ENCODE results near the gene ENKD1. TPM values are rescaled to one million over a fixed set of nuclear protein-coding genes. Genes with fewer than 3 reads are reported as not detected.

Gene ENKD1
- total RNA-seq, 3 donors from 2014 or later (not counting 1 experiment from before 2014, with no cell fraction given) = 3.4 to 4.2 (median 3.7) TPM

DNA sequence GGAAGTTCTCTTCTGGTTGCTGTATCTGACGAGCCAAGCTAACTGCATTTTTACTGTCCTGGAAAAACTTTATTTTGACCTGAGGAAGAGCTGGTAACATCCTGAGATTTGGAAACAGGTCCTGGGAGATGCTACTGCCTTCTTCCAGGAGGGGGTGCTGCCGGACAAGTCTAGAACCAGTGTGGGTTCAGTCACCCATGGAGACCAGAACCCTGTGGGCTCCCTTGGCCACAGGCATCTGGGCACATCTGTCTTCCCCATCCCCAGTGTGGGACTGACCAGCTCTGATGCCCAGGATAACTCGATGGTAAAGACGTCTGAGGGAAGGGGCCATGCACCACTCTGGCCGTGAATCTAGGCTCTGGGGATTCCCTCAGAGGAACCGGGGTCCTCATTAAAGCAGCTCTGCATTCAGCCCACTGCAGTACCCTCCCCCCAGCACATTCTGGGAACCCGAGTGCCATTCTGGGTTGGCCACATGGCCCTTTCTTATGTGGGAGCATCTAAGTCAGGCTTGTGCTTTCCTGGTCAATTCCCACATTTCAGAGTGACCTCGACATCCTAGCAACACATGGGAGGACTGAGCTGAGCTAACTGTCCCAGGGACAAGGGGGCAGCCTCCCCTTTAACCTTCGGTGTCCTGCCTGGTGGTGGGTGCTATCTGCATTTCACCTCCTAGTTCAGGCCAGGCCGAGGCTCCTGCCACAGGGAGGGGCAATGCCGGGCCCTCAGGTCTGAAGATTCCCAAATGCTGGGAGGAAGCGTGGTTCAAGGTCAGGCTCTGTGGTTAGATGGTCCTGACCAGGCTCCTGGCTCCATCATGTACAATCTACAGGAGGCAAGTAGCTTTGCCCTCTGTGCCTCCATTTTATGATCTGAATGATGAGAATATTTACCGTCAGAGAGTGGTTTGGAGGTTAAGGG is 6.5 kb upstream of the ENKD1 start:
- H3K27me3 ChIP-seq (ENCODE audit: control insufficient read depth, insufficient read depth, low read length) = no peaks in the 10 kb centered on the region
- Mint-ChIP-seq H3K4me3 (no peak overlapping the region), H3K4me1 (peaks cover 0 to 7% of the 10 kb centered on the region in 2 donors), H3K27me3 (ENCODE audit: low read depth in 2 of 2) (no peaks in the 10 kb centered on the region), H3K27ac (no peak overlapping the region), H3K9me3 (no peaks in the 10 kb centered on the region), H3K36me3 (no peaks in the 10 kb centered on the region)
- peak in 1 of 2 donors; percentile 69 for DNase-seq
- H3K36me3 ChIP-seq (ENCODE audit: control insufficient read depth, insufficient read depth, low read length) = no peaks in the 10 kb centered on the region
- H3K4me3 ChIP-seq (ENCODE audit: low read length) = no peak overlapping the region
- TF ChIP-seq, protein P1, sequence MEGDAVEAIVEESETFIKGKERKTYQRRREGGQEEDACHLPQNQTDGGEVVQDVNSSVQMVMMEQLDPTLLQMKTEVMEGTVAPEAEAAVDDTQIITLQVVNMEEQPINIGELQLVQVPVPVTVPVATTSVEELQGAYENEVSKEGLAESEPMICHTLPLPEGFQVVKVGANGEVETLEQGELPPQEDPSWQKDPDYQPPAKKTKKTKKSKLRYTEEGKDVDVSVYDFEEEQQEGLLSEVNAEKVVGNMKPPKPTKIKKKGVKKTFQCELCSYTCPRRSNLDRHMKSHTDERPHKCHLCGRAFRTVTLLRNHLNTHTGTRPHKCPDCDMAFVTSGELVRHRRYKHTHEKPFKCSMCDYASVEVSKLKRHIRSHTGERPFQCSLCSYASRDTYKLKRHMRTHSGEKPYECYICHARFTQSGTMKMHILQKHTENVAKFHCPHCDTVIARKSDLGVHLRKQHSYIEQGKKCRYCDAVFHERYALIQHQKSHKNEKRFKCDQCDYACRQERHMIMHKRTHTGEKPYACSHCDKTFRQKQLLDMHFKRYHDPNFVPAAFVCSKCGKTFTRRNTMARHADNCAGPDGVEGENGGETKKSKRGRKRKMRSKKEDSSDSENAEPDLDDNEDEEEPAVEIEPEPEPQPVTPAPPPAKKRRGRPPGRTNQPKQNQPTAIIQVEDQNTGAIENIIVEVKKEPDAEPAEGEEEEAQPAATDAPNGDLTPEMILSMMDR (IDR thresholded peaks at IDR 0.05) = peak; percentile 49
- peaks cover 13% of the 10 kb centered on the region for H3K4me1 ChIP-seq (ENCODE audit: control insufficient read depth, insufficient read depth, low read length)
- WGBS (ENCODE audit: insufficient coverage) = 62% methylated on average over 13 of the region's 13 CpGs
- H3K9me3 ChIP-seq (ENCODE audit: control insufficient read depth, insufficient read depth, low read length) = no peaks in the 10 kb centered on the region
- no peak overlapping the region for H3K27ac ChIP-seq (ENCODE audit: low read length)
- intact Hi-C loops (cut with micrococcal nuclease) = loop anchor here (2.0 kb wide), 1 partner anchor 256 kb away; no protein-coding TSS in a partner anchor
- ATAC-seq = peak in 2 of 3 donors; percentile 10 to 29

- H3K36me3 Mint-ChIP-seq = no peaks in the 10 kb centered on the region
- H3K27ac Mint-ChIP-seq = no peak overlapping the region
- Histone ChIP-seq H3K4me3 (ENCODE audit: low read length) (no peak overlapping the region), H3K27ac (ENCODE audit: low read length) (no peak overlapping the region), H3K4me1 (ENCODE audit: control insufficient read depth, insufficient read depth, low read length) (peaks cover 20% of the 10 kb centered on the region), H3K27me3 (ENCODE audit: control insufficient read depth, insufficient read depth, low read length) (no peaks in the 10 kb centered on the region), H3K9me3 (ENCODE audit: control insufficient read depth, insufficient read depth, low read length) (no peaks in the 10 kb centered on the region), H3K36me3 (ENCODE audit: control insufficient read depth, insufficient read depth, low read length) (no peaks in the 10 kb centered on the region)
- DNase-seq = no peak
- no peak for ATAC-seq
- H3K4me3 Mint-ChIP-seq = no peak overlapping the region
- peaks cover 0 to 11% of the 10 kb centered on the region in 2 donors for H3K4me1 Mint-ChIP-seq
- H3K9me3 Mint-ChIP-seq = no peaks in the 10 kb centered on the region
- WGBS (ENCODE audit: insufficient coverage) = 61% methylated on average over 4 of the region's 4 CpGs
- no peaks in the 10 kb centered on the region for H3K27me3 Mint-ChIP-seq (ENCODE audit: low read depth in 2 of 2)
- intact Hi-C loops (cut with micrococcal nuclease) = loop anchor here (2.0 kb wide), 1 partner anchor 256 kb away; no protein-coding TSS in a partner anchor
- TF ChIP-seq, protein P1 (IDR thresholded peaks at IDR 0.05) = no peak
These were observed 5.8 kb upstream of the ENKD1 start for GRCh38 chr16:67672306-67672705.

GRCh38 chr16:67669499-67670101 is 3.0 kb upstream of the ENKD1 start:
- Histone ChIP-seq H3K9me3 (ENCODE audit: control insufficient read depth, insufficient read depth, low read length) (no peaks in the 10 kb centered on the region), H3K4me3 (ENCODE audit: low read length) (no peak overlapping the region), H3K4me1 (ENCODE audit: control insufficient read depth, insufficient read depth, low read length) (peaks cover 32% of the 10 kb centered on the region), H3K27me3 (ENCODE audit: control insufficient read depth, insufficient read depth, low read length) (no peaks in the 10 kb centered on the region), H3K27ac (ENCODE audit: low read length) (no peak overlapping the region), H3K36me3 (ENCODE audit: control insufficient read depth, insufficient read depth, low read length) (no peaks in the 10 kb centered on the region)
- DNase-seq = no peak
- no peak for ATAC-seq
- WGBS (ENCODE audit: insufficient coverage) = 93% methylated on average over 10 of the region's 10 CpGs
- Mint-ChIP-seq H3K4me1 (peaks cover 5 to 22% of the 10 kb centered on the region in 2 donors), H3K36me3 (no peaks in the 10 kb centered on the region), H3K27ac (no peak overlapping the region), H3K9me3 (no peaks in the 10 kb centered on the region), H3K27me3 (ENCODE audit: low read depth in 2 of 2) (no peaks in the 10 kb centered on the region), H3K4me3 (peak overlapping the region; percentile 17)
- TF ChIP-seq, protein P1 (IDR thresholded peaks at IDR 0.05) = no peak
- intact Hi-C loops (cut with micrococcal nuclease) = loop anchor here (5.0 kb wide), 1 partner anchor 138 kb away; the partner anchor contains the start of genes RANBP10 and TSNAXIP1

Measured in natural killer cell (primary cell).